ENCODE data around the gene KIF2C. TPM values are rescaled to one million over a fixed set of nuclear protein-coding genes. Genes with fewer than 3 reads are reported as not detected.

Gene KIF2C
- total RNA-seq, 1 donor from 2014 or later: 88.7 TPM

DNA sequence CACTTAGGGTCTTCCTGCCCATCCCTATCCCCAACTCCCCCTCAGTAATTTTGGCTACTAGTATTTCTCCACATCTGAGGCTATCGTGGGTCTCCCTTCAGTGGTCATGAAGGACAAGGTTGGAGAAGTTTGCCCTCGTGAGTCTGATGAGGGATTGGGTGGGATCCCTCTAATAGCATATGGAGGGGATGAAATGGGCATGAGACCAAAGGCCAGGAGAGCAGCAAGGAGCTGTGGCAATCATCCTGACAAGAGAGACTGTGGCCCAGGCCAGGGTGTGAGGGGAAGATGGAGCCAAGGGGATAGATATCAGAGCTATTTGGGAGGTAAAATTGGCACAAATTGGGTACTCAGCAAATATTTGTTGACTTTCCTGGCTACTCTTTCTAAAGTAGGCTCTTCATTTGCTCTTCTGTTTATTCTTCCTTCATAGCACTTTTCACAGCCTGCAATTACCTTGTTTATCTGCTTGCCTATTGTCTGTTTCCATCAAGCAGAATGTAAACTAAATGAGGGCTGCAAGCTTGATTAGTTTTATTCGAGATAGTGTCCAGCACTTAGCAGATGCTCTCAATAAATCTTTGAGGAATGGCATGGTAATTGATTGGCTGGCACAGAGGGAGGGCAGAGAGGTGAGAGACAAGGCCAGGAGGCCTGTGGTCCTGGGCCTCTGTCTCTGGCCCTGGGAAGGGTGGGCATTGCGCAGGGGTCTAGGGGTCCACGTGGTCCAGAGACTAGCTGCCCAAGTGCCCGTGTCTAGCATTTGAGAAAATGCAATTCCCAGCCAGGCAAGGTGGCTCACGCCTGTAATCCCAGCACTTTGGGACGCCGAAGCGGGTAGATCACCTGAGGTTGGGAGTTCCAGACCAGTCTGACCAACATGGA, 59.1 kb downstream of the KIF2C start:
- TF ChIP-seq, protein P1, sequence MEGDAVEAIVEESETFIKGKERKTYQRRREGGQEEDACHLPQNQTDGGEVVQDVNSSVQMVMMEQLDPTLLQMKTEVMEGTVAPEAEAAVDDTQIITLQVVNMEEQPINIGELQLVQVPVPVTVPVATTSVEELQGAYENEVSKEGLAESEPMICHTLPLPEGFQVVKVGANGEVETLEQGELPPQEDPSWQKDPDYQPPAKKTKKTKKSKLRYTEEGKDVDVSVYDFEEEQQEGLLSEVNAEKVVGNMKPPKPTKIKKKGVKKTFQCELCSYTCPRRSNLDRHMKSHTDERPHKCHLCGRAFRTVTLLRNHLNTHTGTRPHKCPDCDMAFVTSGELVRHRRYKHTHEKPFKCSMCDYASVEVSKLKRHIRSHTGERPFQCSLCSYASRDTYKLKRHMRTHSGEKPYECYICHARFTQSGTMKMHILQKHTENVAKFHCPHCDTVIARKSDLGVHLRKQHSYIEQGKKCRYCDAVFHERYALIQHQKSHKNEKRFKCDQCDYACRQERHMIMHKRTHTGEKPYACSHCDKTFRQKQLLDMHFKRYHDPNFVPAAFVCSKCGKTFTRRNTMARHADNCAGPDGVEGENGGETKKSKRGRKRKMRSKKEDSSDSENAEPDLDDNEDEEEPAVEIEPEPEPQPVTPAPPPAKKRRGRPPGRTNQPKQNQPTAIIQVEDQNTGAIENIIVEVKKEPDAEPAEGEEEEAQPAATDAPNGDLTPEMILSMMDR (conservative IDR thresholded peaks at IDR 0.05): no peak
- Mint-ChIP-seq H3K36me3 (ENCODE audit: low read depth) (peaks cover 3% of the 10 kb centered on the region), H3K27ac (ENCODE audit: unreplicated experiment) (no peak overlapping the region), H3K4me1 (peaks cover 31% of the 10 kb centered on the region), H3K4me3 (peak overlapping the region; percentile 97), H3K27me3 (ENCODE audit: low read depth) (peaks cover 6% of the 10 kb centered on the region), H3K9me3 (no peaks in the 10 kb centered on the region)
- no peak for DNase-seq (ENCODE audit: low read depth, low spot score)

DNA sequence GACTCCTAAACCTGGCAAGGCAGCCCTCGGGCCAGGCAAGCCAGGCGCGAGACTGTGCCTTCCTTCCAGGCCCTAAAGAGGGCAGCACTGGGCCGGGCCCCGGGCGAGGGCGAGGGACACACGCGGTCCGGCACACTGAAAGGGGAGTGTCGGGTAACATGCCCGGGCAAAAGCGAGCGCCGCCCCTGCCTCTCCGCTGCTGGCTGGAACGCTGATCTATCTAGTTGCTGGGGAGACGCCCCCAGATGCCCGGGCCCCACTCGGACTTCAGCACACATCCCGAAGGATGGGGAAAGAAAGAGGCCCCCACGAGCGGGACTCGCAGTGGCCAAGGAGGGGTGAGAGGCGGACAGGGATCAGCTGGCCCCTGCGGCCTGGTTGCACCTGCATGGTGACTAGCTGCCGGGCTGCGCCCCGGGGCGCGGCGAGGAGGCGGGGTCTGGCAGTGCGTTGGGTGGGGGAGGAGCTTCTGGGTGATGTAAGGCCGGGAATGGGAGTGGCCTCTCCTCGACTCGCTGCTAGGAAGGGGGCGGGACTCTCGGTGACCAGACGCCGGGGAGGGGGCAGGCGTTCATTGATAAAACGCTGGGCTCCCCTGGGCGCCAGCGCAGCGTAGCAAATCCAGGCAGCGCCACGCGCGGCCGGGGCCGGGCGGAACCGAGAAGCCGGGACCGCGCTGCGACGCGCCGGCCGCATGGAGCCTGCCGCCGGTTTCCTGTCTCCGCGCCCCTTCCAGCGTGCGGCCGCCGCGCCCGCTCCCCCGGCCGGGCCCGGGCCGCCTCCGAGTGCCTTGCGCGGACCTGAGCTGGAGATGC, 60.3 kb downstream of the KIF2C start, which contains the start of gene PLK3:
PLK3 (plus strand) TSS at position 608 of the 815 bp plus-strand sequence; CDS start at position 695, 87 bp downstream.
- Mint-ChIP-seq H3K27me3 (ENCODE audit: low read depth) (peaks cover 4% of the 10 kb centered on the region), H3K4me1 (peaks cover 30% of the 10 kb centered on the region)

DNA sequence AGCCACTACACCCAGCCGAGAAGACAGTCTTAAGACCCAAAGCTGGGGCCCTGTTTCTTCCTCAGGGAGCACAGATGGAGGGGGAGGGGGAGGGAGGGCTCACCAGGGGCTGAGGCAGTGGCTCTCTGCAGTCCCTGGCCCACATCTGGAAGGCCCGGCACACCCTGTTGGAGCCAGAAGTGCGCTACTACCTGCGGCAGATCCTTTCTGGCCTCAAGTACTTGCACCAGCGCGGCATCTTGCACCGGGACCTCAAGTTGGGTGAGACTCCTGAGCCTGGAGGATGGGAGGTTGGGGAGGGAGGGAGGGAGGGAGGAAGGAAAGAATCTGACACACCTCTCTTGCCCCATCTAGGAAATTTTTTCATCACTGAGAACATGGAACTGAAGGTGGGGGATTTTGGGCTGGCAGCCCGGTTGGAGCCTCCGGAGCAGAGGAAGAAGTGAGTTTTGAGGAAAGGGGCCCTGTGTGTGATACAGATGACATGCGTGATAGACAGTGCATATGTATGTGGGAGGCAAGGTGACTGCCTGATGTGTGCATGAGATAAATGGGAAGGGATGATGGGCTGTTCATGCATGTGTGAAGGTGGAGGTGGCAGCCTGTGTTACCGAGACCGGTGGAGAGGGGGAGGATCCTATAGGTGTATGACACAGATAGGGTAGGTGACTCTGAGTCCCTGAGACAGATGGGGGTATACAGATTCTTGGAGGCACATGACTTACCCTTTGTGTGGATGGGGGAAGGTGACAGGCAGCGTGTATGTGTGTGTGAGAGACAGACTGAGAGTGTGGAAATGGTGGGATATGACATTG, 62.1 kb downstream of the KIF2C start:
- H3K9me3 Mint-ChIP-seq: no peaks in the 10 kb centered on the region
- peak overlapping the region; percentile 87 for H3K4me3 Mint-ChIP-seq
- DNase-seq (ENCODE audit: low read depth, low spot score): no peak
- peaks cover 4% of the 10 kb centered on the region for H3K27me3 Mint-ChIP-seq (ENCODE audit: low read depth)
- TF ChIP-seq, protein P1 (conservative IDR thresholded peaks at IDR 0.05): no peak
- H3K27ac Mint-ChIP-seq (ENCODE audit: unreplicated experiment): peak overlapping the region; percentile 91
- peaks cover 31% of the 10 kb centered on the region for H3K4me1 Mint-ChIP-seq
- H3K36me3 Mint-ChIP-seq (ENCODE audit: low read depth): peaks cover 5% of the 10 kb centered on the region

More for the DNA sequence above, 60.3 kb downstream of the KIF2C start, which contains the start of gene PLK3:
- H3K36me3 Mint-ChIP-seq (ENCODE audit: low read depth): peaks cover 3% of the 10 kb centered on the region
- peak within 1 kb of the TSS; percentile 97 for H3K4me3 Mint-ChIP-seq
- H3K9me3 Mint-ChIP-seq: no peaks in the 10 kb centered on the region
- peak; percentile 93 for DNase-seq (ENCODE audit: low read depth, low spot score)
- TF ChIP-seq, protein P1 (conservative IDR thresholded peaks at IDR 0.05): peak; percentile 91
- H3K27ac Mint-ChIP-seq (ENCODE audit: unreplicated experiment): peak within 1 kb of the TSS; percentile 100

DNA sequence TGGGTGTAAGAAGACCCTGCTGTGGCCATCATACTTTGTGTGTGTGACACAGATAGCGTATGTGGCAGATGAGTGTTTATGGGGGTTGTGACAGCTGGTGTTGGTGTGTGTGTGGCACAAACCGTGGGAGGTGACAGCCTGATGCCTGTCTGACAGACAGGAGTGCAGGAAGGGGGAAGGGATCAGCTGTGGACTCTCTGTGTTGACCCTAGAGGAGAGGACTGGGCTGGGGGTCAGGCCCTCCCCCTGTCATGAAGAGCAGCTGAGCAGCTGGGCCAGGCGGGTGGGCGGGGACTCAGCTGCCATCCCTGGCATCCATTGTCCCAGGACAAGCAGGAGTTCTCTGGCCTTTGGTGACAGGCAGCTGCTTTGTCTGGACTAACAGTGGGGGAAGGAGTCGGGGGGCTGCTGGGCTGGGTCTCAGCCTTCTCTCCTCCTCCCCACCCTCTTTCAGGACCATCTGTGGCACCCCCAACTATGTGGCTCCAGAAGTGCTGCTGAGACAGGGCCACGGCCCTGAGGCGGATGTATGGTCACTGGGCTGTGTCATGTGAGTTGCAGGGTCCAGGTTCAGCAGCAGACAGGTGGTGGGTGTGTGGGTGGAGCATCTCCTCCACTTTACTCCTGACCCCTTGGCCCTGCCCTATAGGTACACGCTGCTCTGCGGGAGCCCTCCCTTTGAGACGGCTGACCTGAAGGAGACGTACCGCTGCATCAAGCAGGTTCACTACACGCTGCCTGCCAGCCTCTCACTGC, 62.8 kb downstream of the KIF2C start:
- TF ChIP-seq, protein P1 (conservative IDR thresholded peaks at IDR 0.05): no peak
- Mint-ChIP-seq H3K4me1 (peaks cover 39% of the 10 kb centered on the region), H3K27me3 (ENCODE audit: low read depth) (peaks cover 4% of the 10 kb centered on the region), H3K4me3 (peak overlapping the region; percentile 84), H3K36me3 (ENCODE audit: low read depth) (peaks cover 9% of the 10 kb centered on the region), H3K27ac (ENCODE audit: unreplicated experiment) (peak overlapping the region; percentile 91), H3K9me3 (no peaks in the 10 kb centered on the region)
- DNase-seq (ENCODE audit: low read depth, low spot score): peak; percentile 49

Measured in neural crest cell (in vitro differentiated cells).